GM13977 (cell line): ENCODE data around the gene PTPMT1.
A peak's percentile ranks its signal among the peaks of the same experiment; 100 is the strongest.
"Not testable (repeated sequence)": the region's sequence is repeated elsewhere in the genome, so short reads cannot be mapped to it uniquely, and the experiment has no call there.

Experiments
- DNase-seq: peaks from one replicate; pipeline ENCODE4 v3.0.0; 2012; ENCODE audit warnings: low spot score
- CTCF ChIP-seq: IDR thresholded peaks from 2 replicates; pipeline ENCODE4 v1.5.1; 2012; ENCODE audit warnings: mild to moderate bottlenecking, control low read depth; ENCODE audit not compliant: insufficient read depth; ENCODE audit errors: extremely low read depth, missing control alignments
- in situ Hi-C: fragments of 300-500 bp; cut with MboI; formaldehyde crosslinking; loops from one replicate; pipeline ENCODE4 v1.12.0; 2022; ENCODE audit warnings: low sequenced_read_pairs, low pct_unique_long_range_greater_than_20kb, mixed read lengths, inconsistent platforms; ENCODE audit not compliant: unreplicated experiment

The PTPMT1 gene

DNA sequence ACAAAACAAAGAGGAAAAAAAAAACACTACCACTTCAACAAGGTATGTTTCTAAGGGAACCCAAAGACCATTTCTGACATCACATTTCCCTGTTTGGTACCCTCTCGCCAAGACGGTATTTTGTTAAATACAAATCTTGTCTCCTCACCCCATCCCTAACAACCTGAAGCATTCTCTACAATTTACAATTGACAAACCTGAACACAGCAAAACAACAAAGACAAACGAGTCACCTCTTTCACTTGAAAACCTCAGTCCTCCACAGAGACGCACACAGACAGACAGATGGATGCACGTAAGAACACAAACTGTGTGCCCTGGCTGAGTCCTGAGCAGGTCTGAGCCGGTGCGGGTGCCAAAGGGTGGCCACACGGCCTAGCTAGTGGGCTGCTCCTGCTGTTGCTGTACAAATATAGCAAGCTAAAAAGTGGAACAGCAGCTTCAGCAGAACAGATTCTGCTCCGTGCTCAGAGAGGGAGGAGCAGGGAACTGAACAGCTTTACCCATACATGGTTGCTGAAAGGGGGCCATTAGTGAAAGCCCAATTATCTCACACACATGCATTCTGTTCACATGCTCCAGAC, 41.0 kb upstream of the PTPMT1 start:
- in situ Hi-C loops = loop anchor here (25.0 kb wide), 1 partner anchor 588 kb away; no protein-coding TSS in a partner anchor
- peak; percentile 39 for DNase-seq
- TF ChIP-seq CTCF = no peak

- in situ Hi-C loops, DNase-seq: not testable (repeated sequence)
Measured at GRCh38 chr11:47526032-47526431, 39.4 kb upstream of the PTPMT1 start.

DNA sequence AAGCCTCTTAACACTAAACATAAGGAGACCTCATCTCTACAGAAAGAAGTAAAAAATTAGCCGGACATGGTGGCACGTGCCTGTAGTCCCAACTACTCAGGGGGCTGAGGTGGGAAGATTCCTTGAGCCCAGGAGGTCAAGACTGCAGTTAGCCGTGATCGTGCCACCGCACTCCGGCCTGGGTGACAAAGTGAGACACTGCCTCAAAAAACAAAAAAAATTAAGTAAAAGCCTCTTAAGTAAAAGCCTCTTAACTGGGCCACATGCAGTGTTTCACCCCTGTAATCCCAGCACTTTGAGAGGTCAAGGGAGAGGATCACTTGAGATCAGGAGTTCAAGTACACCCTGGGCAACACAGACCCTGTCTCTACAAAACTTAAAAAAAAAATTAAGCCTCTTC, 38.2 kb upstream of the PTPMT1 start:
- TF ChIP-seq CTCF = no peak
- DNase-seq = no peak
- in situ Hi-C loops = no loop called here

GRCh38 chr11:47529951-47530350, 35.4 kb upstream of the PTPMT1 start:
- TF ChIP-seq CTCF = no peak
- in situ Hi-C loops = no loop called here
- DNase-seq = no peak

- in situ Hi-C loops, DNase-seq: not testable (repeated sequence)
Measured at GRCh38 chr11:47530721-47531120, 34.7 kb upstream of the PTPMT1 start.

DNA sequence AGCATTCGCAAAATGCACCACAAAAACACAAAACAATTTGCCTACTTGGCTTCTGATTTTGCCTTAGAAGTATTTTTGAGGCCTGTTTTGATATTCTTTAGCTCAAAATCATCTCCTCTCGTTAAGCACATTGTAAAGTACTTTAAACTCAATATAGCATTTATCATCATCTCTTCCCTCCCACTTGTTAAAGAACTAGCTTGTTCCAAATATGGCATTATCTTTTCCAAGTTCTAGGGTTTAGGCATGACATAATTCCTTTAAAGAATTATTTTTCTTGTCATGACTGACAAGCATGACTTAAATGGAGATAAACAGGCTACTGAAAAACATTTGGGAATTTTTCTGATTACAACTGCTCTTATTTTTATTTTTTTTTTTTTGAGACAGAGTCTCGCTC, 33.7 kb upstream of the PTPMT1 start:
- no peak for DNase-seq
- no peak for TF ChIP-seq CTCF
- in situ Hi-C loops = no loop called here

DNA sequence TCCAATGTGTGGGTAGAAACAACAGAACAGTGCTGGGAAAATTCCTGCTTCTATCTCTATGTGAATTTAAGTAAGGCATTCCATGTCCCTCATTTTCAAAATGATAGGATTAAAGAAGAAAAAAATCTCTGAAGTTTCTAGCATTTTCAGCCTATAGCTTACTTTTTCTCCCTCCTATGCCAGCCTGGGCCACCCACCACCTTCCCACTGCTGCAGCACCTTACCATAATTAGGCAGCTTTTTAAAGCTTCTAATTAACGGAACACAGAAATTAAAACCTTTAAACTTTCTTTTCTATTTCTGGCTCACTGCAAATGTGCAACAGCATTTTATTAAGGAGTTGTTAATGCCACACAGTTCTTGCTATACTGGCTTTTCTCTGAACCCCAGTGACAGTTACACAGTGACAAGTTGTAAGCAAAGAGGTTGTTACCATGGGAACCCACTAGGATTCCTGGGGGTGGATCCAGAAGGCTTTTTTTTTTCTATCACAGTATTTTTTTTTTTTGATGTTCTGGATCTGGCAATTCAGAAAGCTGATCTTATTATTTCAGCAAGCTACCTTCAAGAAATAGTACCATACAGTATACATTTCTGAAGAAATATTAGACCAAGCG, 32.7 kb upstream of the PTPMT1 start:
- TF ChIP-seq CTCF = no peak
- in situ Hi-C loops = no loop called here
- DNase-seq = no peak

DNA sequence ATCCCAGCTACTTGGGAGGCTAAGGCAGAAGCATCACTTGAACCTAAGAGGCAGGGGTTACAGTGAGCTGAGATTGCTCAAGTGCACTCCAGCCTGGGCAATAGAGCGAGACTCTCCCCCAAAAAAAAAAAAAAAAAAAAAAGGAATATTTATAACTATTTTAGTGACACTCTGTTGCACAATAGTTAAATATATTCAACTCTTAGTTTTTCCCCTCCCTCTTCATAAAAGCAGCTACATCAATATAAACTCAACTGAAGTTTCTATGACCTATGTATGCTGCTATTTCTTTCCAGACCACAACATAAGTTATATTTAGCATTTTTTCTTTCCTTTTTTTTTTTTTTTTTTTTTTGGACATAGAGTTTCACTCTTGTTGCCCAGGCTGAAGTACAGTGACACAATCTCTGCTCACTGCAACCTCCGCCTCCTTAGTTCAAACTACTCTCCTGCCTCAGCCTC, 31.7 kb upstream of the PTPMT1 start:
- in situ Hi-C loops = no loop called here
- no peak for DNase-seq

More for the DNA sequence above, 31.7 kb upstream of the PTPMT1 start:
- no peak for TF ChIP-seq CTCF
